SK-N-SH treated with all-trans-retinoic acid at 6 μM for 48 hours (cell line): ENCODE measurements around the gene LEP.
"Not testable (repeated sequence)": the region's sequence is repeated elsewhere in the genome, so short reads cannot be mapped to it uniquely, and the experiment has no call there.

Source experiments
- ATAC-seq: fragments of 200-7000 bp; cut with Tn5 transposase; 3 replicates; pipeline ENCODE4 v1.9.1; 2020; ENCODE audit warnings: mild to moderate bottlenecking, moderate library complexity
- ARNTL ChIP-seq: fragments of 450-650 bp; formaldehyde crosslinking; IDR thresholded peaks from 2 replicates; pipeline ENCODE4 v1.5.0; 2020; ENCODE audit warnings: low read depth, mild to moderate bottlenecking, moderate library complexity, borderline replicate concordance
- BACH2 ChIP-seq: fragments of 250-450 bp; sonication (Bioruptor Pico); IDR thresholded peaks from 2 replicates; pipeline ENCODE4 v1.9.0; 2021; ENCODE audit warnings: mild to moderate bottlenecking, borderline replicate concordance
- CSDC2 ChIP-seq: fragments of 250-450 bp; sonication (Bioruptor Pico); IDR thresholded peaks from 2 replicates; pipeline ENCODE4 v1.5.0; 2020; ENCODE audit warnings: mild to moderate bottlenecking, moderate library complexity
- CSRNP3 ChIP-seq: fragments of 250-450 bp; sonication (Bioruptor Pico); IDR thresholded peaks from 2 replicates; pipeline ENCODE4 v1.5.1; 2021; ENCODE audit warnings: mild to moderate bottlenecking, moderate library complexity
- OSR1 ChIP-seq: fragments of 250-450 bp; sonication (Bioruptor Pico); IDR thresholded peaks from 2 replicates; pipeline ENCODE4 v1.8.0; 2022; ENCODE audit warnings: moderate library complexity, mild to moderate bottlenecking, inconsistent platforms
- PATZ1 ChIP-seq: fragments of 250-450 bp; sonication (Bioruptor Pico); IDR thresholded peaks from 2 replicates; pipeline ENCODE4 v1.8.0; 2020; ENCODE audit warnings: mild to moderate bottlenecking, moderate library complexity, borderline replicate concordance
- POU6F1 ChIP-seq: fragments of 250-450 bp; sonication (Bioruptor Pico); IDR thresholded peaks from 2 replicates; pipeline ENCODE4 v1.8.0; 2021; ENCODE audit warnings: low read depth, mild to moderate bottlenecking, moderate library complexity, borderline replicate concordance
- PPARA ChIP-seq: fragments of 250-450 bp; sonication (Bioruptor Pico); IDR thresholded peaks from 2 replicates; pipeline ENCODE4 v1.5.0; 2020; ENCODE audit warnings: mild to moderate bottlenecking, borderline replicate concordance
- TCF4 ChIP-seq: fragments of 250-450 bp; sonication (Bioruptor Pico); IDR thresholded peaks from 2 replicates; pipeline ENCODE4 v1.8.0; 2021; ENCODE audit warnings: mild to moderate bottlenecking, moderate library complexity, borderline replicate concordance
- TOX ChIP-seq: fragments of 250-450 bp; sonication (Bioruptor Pico); IDR thresholded peaks from 2 replicates; pipeline ENCODE4 v1.8.0; 2021; ENCODE audit warnings: mild to moderate bottlenecking, moderate library complexity, borderline replicate concordance
- ZC3H10 ChIP-seq: fragments of 250-450 bp; sonication (Bioruptor Pico); IDR thresholded peaks from 2 replicates; pipeline ENCODE4 v1.5.1; 2021; ENCODE audit warnings: mild to moderate bottlenecking, moderate library complexity
- ZFP3 ChIP-seq: fragments of 250-450 bp; sonication (Bioruptor Pico); IDR thresholded peaks from 2 replicates; pipeline ENCODE4 v1.5.0; 2020; ENCODE audit warnings: mild to moderate bottlenecking, moderate library complexity
- ZFP30 ChIP-seq: fragments of 450-650 bp; formaldehyde crosslinking; IDR thresholded peaks from 2 replicates; pipeline ENCODE4 v1.5.0; 2022; ENCODE audit warnings: mild to moderate bottlenecking, moderate library complexity
- ZNF565 ChIP-seq: fragments of 450-650 bp; formaldehyde crosslinking; conservative IDR thresholded peaks from 2 replicates; pipeline ENCODE4 v1.5.0; 2020; ENCODE audit warnings: low read depth, mild to moderate bottlenecking, moderate library complexity
- ZNF8 ChIP-seq: fragments of 450-650 bp; formaldehyde crosslinking; IDR thresholded peaks from 2 replicates; pipeline ENCODE4 v1.5.0; 2020; ENCODE audit warnings: mild to moderate bottlenecking, moderate library complexity
- TF ChIP-seq, protein P1 (sequence below): fragments of 250-450 bp; sonication (Bioruptor Pico); IDR thresholded peaks from 2 replicates; pipeline ENCODE4 v1.5.1; 2020; ENCODE audit warnings: low read depth, mild to moderate bottlenecking, moderate library complexity

Gene LEP

DNA sequence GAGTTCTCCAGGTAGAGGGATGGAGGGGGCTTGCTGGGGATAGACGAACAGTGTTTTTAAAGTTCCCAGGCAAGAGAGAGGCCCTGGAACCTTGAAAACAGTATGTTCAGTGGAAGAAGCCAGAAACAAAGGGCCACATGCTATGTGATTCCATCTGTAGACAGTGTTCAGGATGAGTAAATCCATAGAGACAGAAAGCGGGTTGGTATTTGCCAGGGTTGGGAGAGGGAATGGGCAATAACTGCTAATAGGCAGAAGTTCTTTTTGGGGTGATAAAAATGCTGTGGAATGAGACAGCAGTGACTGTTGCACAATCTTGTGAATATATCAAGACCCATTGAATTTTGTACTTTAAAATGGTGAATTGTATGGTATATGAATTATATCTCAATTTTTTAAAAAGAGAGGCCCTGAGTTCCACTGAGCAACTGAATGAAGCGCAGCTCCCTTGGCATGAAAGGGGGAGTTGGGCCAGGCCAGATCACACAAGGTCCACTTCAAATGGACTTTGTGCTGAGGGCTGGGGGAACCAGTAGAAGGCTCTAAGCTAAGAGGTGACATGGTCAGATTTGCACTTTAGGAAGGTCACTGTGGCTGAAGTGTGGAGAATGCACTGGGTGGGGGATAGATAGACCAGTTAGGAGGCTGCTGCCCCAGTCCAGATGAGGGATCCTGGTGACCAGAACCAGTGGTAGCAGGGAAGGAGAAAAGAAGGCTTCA lies 34.0 kb downstream of the LEP start (continued):
- TF ChIP-seq POU6F1 (CRISPR knock-in tag): no peak
- TF ChIP-seq, protein P1, sequence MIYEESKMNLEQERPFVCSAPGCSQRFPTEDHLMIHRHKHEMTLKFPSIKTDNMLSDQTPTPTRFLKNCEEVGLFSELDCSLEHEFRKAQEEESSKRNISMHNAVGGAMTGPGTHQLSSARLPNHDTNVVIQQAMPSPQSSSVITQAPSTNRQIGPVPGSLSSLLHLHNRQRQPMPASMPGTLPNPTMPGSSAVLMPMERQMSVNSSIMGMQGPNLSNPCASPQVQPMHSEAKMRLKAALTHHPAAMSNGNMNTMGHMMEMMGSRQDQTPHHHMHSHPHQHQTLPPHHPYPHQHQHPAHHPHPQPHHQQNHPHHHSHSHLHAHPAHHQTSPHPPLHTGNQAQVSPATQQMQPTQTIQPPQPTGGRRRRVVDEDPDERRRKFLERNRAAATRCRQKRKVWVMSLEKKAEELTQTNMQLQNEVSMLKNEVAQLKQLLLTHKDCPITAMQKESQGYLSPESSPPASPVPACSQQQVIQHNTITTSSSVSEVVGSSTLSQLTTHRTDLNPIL: no peak
- TF ChIP-seq ZNF565: no peak
- TF ChIP-seq CSDC2 (CRISPR knock-in tag): no peak
- TF ChIP-seq TCF4 (CRISPR knock-in tag): no peak
- no peak for TF ChIP-seq CSRNP3

GRCh38 chr7:128275681-128276080 lies 34.6 kb downstream of the LEP start:
- no peak for TF ChIP-seq TOX (CRISPR knock-in tag)
- TF ChIP-seq ZNF565: no peak
- TF ChIP-seq, all 23 proteins: peak for 0
- no peak for ATAC-seq

DNA sequence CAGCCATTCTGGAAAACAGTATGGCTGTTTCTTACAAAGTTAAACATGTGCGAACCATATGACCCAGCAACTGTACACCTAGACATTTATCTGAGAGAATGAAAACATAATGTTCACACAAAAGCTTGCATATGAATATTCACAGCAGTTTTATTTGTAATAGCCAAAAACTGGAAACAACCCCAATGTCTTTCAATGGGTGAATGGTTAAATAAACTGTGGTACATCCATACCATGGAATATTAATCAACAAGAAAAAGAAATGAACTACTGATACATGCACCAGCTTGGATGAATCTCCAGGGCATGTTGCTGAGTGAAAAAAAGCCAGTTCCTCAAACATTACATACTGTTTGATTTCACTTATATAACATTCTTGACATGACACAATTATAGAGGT lies 37.3 kb downstream of the LEP start:
- no peak for TF ChIP-seq ARNTL (CRISPR knock-in tag)
- no peak for TF ChIP-seq ZFP3 (CRISPR knock-in tag)
- peak; percentile 93 for TF ChIP-seq ZNF8
- TF ChIP-seq, all 23 proteins: peak for 1
- ATAC-seq: no peak

DNA sequence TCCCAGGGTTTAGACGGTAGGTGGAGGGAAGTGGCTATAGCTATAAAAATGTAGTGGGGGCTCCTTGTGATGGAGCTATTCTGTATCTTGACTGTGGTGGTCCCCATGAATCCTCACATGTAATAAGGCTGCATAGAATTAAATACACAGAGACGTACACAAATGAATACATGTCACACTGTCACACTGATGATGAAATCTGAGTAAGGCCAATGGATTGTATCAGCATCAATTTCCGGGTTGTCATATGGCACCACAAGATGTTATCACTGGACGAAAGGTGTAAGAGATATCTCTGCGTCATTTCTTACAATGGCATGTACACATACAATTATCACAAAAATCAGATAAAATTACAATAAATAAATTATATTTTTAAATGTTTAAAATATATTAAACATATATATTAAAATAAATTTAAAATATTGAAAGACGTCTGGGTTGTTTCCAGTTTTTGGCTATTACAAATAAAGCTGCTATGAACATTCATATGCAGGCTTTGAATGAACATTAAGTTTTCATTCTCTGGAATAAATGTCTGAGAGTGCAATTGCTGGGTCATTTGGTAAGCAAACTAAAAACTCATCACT lies 38.1 kb downstream of the LEP start:
- ATAC-seq: no peak
- TF ChIP-seq ZNF565 (no peak), ZC3H10 (no peak), PPARA (no peak), ZFP30 (CRISPR knock-in tag) (no peak), BACH2 (no peak), CSDC2 (CRISPR knock-in tag) (no peak), TOX (CRISPR knock-in tag) (no peak), ZFP3 (CRISPR knock-in tag) (no peak), ZNF8 (no peak), OSR1 (no peak), PATZ1 (CRISPR knock-in tag) (no peak)
- TF ChIP-seq, protein P1: no peak
- TF ChIP-seq, all 23 proteins: peak for 0

GRCh38 chr7:128280451-128280850 lies 39.4 kb downstream of the LEP start:
- ATAC-seq: not testable (repeated sequence)
